ENCODE data around the gene LAPTM5. TPM values are rescaled to one million over a fixed set of nuclear protein-coding genes. Genes with fewer than 3 reads are reported as not detected.

Gene LAPTM5
- polyA plus RNA-seq, 12 donors, result 12.4 to 51.7 (median 17.1) TPM; not detected in 1

Other genes starting within 250 kb of the LAPTM5 start
- 1 to 10 TPM in 8 of 12 donors, under 1 TPM in 2, not detected in 2; 0.61 to 1.7 (median 1.1) TPM for gene MATN1, start 34.2 kb downstream of the LAPTM5 start, polyA plus RNA-seq (ENCODE audit: insufficient read length in 12 of 12)
- 100 to 1,000 TPM in 1 of 12 donors, 10 to 100 TPM in 11; 31.6 to 130 (median 43.9) TPM for gene SDC3, start 151.0 kb upstream of the LAPTM5 start, polyA plus RNA-seq (ENCODE audit: insufficient read length in 12 of 12)

Data from muscle of arm (tissue), 12 donors.